ENCODE measurements around the gene CCDC138.

CCDC138 gene

DNA sequence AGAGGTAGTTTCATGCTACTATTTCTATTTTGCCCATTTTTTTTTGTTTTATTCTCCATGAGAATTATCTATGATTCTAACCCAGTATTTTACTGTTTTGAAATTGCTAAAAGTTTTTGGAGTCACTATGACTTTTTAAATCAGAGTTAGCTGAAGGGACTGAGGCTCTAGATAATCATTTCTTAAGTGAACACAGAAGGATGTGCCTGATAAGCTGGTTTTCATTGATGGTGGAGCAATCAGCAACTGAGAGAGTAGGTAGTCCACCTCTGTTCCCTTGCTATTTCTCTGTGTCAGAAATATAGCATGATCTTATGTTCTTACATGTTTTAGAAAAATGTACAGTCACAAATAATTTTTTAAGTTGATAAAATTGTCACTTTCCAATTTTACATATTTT, 59.4 kb downstream of the CCDC138 start:
- H3K36me3 ChIP-seq (ENCODE audit: insufficient read depth, low read length): peaks cover 4% of the 10 kb centered on the region; the same call in 1 of the 2 replicates
- H3K4me1 ChIP-seq (ENCODE audit: insufficient read depth, low read length): 0 out of 2 replicates have a peak, but pooled peaks cover 4% of the 10 kb centered on the region
- H3K9ac ChIP-seq (ENCODE audit: low read depth, low read length): no peak overlapping the region
- H3K9me3 ChIP-seq (ENCODE audit: control insufficient read depth, insufficient read depth, low read length): no peaks in the 10 kb centered on the region

DNA sequence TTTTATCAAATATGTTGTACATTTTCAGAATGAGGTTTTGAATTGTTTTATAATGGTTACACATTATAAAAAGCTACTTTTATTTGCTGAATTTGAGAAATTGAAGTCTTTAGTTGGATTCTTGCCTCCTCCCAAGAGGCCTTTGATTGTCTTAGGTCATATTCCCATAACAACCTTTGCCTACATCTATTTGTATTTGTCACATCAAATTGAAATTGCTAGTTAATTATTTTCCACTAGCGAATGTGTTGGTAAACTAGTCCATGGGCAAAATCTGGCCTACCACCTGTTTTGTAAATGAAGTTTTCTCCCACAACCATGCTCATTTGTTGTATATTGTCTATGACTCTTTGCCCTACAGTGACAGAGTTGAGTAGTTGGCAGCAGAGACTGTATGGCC, 60.4 kb downstream of the CCDC138 start:
- H3K4me1 ChIP-seq (ENCODE audit: insufficient read depth, low read length): 0 out of 2 replicates have a peak, but pooled peaks cover 4% of the 10 kb centered on the region
- peaks cover 9% of the 10 kb centered on the region; the same call in 1 of the 2 replicates for H3K36me3 ChIP-seq (ENCODE audit: insufficient read depth, low read length)
- H3K9me3 ChIP-seq (ENCODE audit: control insufficient read depth, insufficient read depth, low read length): no peaks in the 10 kb centered on the region
- H3K9ac ChIP-seq (ENCODE audit: low read depth, low read length): no peak overlapping the region

DNA sequence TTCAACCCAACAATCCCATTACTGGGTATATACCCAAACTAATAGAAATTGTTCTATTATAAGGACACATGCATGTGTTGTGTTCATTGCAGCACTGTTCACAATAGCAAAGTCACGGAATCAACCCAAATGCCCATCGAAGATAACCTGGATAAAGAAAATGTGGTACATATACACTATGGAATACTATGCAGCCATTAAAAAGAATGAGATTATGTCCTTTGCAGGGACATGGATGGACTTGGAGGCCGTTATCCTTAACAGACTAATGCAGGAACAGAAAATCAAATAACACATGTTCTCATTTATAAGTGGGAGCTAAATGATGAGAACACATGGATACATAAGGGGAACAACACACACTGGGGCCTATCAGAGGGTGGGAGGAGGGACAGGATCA, 65.8 kb downstream of the CCDC138 start:
- peaks cover 5% of the 10 kb centered on the region; the same call in 1 of the 2 replicates for H3K36me3 ChIP-seq (ENCODE audit: insufficient read depth, low read length)
- H3K9ac ChIP-seq (ENCODE audit: low read depth, low read length): no peak overlapping the region
- H3K4me1 ChIP-seq (ENCODE audit: insufficient read depth, low read length): 0 out of 2 replicates have a peak, but pooled peaks cover 4% of the 10 kb centered on the region
- H3K9me3 ChIP-seq (ENCODE audit: control insufficient read depth, insufficient read depth, low read length): no peaks in the 10 kb centered on the region

- 0 out of 2 replicates have a peak, but pooled peaks cover 4% of the 10 kb centered on the region for H3K4me1 ChIP-seq (ENCODE audit: insufficient read depth, low read length)
- no peaks in the 10 kb centered on the region for H3K9me3 ChIP-seq (ENCODE audit: control insufficient read depth, insufficient read depth, low read length)
- no peak overlapping the region for H3K9ac ChIP-seq (ENCODE audit: low read depth, low read length)
- H3K36me3 ChIP-seq (ENCODE audit: insufficient read depth, low read length): peaks cover 5% of the 10 kb centered on the region; the same call in 1 of the 2 replicates
Measured at GRCh38 chr2:108853421-108853820, 66.8 kb downstream of the CCDC138 start.

DNA sequence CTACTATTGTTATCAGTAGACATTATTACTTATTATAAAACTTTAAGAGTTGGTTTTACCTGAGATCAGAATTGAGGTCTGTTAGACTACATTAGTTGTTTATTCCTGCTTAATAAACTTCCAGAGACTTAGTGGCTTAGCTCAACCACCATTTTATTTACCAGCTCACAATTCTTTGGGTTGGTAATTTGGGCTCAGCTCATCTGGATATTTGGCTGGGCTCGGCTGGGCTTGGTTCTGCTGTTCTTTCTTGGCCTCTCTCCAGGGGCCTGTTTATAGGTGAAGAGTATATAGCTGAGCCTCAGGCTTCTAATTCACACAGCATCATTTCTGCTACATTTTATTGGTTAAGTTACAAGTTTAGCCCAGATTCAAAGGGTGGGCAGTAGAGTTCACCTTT, 67.9 kb downstream of the CCDC138 start:
- H3K9me3 ChIP-seq (ENCODE audit: control insufficient read depth, insufficient read depth, low read length): no peaks in the 10 kb centered on the region
- H3K9ac ChIP-seq (ENCODE audit: low read depth, low read length): no peak overlapping the region
- H3K36me3 ChIP-seq (ENCODE audit: insufficient read depth, low read length): peaks cover 5% of the 10 kb centered on the region; the same call in 1 of the 2 replicates
- H3K4me1 ChIP-seq (ENCODE audit: insufficient read depth, low read length): 0 out of 2 replicates have a peak, but pooled peaks cover under 1% of the 10 kb centered on the region

- H3K9ac ChIP-seq (ENCODE audit: low read depth, low read length): no peak overlapping the region
- no peaks in the 10 kb centered on the region for H3K9me3 ChIP-seq (ENCODE audit: control insufficient read depth, insufficient read depth, low read length)
- H3K4me1 ChIP-seq (ENCODE audit: insufficient read depth, low read length): no peaks in the 10 kb centered on the region
- H3K36me3 ChIP-seq (ENCODE audit: insufficient read depth, low read length): peaks cover 5% of the 10 kb centered on the region; the same call in 1 of the 2 replicates
Measured at GRCh38 chr2:108855194-108855593, 68.6 kb downstream of the CCDC138 start.

GRCh38 chr2:108858894-108859293, 72.3 kb downstream of the CCDC138 start:
- no peaks in the 10 kb centered on the region for H3K36me3 ChIP-seq (ENCODE audit: insufficient read depth, low read length)
- H3K9me3 ChIP-seq (ENCODE audit: control insufficient read depth, insufficient read depth, low read length): no peaks in the 10 kb centered on the region
- no peaks in the 10 kb centered on the region for H3K4me1 ChIP-seq (ENCODE audit: insufficient read depth, low read length)
- no peak overlapping the region for H3K9ac ChIP-seq (ENCODE audit: low read depth, low read length)

GRCh38 chr2:108866041-108866440, 79.5 kb downstream of the CCDC138 start:
- Histone ChIP-seq H3K36me3 (ENCODE audit: insufficient read depth, low read length) (no peaks in the 10 kb centered on the region), H3K4me1 (ENCODE audit: insufficient read depth, low read length) (no peaks in the 10 kb centered on the region), H3K9me3 (ENCODE audit: control insufficient read depth, insufficient read depth, low read length) (peaks cover 2% of the 10 kb centered on the region; the same call in 1 of the 2 replicates), H3K9ac (ENCODE audit: low read depth, low read length) (no peak overlapping the region)

DNA sequence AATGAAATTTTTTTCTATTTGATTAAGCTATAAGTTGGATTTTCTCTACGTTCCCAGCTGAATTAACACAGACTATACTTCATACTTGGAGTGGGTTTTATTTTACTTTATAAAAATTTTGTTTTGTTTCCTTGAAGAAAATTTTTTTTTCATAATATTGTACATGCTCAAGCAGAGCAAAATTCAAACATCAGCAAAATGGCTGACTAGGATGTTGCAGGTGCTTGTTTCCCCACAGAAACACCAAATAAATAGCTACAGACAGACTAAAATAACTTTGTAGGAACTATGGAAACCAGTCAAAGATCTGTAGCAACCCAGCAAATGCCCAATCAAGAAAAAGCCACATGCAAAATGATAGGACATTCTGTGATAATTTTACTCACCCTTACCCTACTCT, 82.3 kb downstream of the CCDC138 start:
- Histone ChIP-seq H3K9ac (ENCODE audit: low read depth, low read length) (no peak overlapping the region), H3K36me3 (ENCODE audit: insufficient read depth, low read length) (no peaks in the 10 kb centered on the region), H3K9me3 (ENCODE audit: control insufficient read depth, insufficient read depth, low read length) (peaks cover 2% of the 10 kb centered on the region; the same call in 1 of the 2 replicates), H3K4me1 (ENCODE audit: insufficient read depth, low read length) (no peaks in the 10 kb centered on the region)

DNA sequence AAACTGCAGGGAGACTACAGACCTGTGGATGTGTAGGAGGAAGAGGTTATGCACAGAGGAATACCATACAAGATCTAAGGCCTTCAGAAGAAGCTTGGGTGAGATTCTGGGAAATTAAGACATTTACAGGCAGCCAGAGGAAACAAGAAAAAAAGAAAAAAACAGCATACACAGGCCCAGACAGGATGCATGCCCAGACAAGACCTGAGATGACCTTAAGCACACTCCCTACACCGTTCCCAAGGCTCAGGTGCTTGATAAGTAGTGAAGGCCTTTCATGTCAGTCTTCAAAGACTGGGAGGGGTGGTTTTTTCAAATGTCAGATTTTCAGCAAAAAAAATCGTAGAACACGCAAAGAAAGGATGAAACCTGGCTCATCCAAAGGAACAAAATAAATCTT, 83.0 kb downstream of the CCDC138 start:
- Histone ChIP-seq H3K9me3 (ENCODE audit: control insufficient read depth, insufficient read depth, low read length) (peaks cover 2% of the 10 kb centered on the region; the same call in 1 of the 2 replicates), H3K9ac (ENCODE audit: low read depth, low read length) (no peak overlapping the region), H3K4me1 (ENCODE audit: insufficient read depth, low read length) (no peaks in the 10 kb centered on the region), H3K36me3 (ENCODE audit: insufficient read depth, low read length) (no peaks in the 10 kb centered on the region)

DNA sequence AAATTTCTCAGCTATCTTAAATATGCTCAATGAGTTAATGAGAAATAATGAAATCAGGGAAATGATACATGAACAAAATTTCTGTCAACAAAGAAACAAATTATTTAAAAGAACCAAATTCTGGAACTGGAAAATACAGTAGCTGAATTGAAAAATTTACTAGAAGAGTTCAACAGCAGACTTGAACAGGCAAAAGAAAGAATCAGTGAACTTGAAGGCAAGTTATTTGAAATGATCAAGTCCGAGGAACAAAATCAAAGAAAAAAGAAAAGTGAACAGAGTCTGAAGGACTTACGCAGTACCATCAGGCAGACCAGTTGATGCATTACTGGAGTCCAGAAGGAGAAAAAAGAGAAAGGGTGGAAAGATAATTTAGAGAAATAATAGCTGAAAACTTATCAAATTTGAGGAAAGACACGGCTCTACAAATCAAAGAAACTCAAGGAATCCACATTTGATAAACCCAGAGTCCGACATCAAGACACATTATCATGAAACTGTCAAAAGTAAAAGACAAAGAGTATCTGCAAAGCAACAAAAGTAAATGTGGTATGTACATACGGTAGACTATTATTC, 83.6 kb downstream of the CCDC138 start:
- Histone ChIP-seq H3K9ac (ENCODE audit: low read depth, low read length) (no peak overlapping the region), H3K9me3 (ENCODE audit: control insufficient read depth, insufficient read depth, low read length) (peaks cover 2% of the 10 kb centered on the region; the same call in 1 of the 2 replicates), H3K4me1 (ENCODE audit: insufficient read depth, low read length) (no peaks in the 10 kb centered on the region), H3K36me3 (ENCODE audit: insufficient read depth, low read length) (no peaks in the 10 kb centered on the region)

DNA sequence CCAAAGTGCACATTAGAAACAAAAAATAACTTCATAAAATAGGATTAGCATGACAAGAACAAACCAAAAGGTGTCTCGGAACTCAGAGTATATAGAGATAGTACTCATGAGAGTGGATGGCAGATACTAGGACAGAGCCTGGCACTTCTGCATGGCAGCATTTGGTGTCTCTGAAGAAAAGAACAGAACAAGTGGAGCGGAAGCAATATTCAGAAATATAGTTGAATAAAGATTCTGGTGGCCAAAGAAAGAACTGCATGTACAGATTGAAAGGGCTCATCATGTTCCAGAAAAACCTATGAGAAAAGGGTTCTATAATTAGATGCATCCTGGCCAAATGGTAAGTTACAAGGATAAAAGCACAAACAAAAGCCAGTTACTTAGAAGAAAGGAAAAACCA, 90.9 kb downstream of the CCDC138 start:
- Histone ChIP-seq H3K9ac (ENCODE audit: low read depth, low read length) (no peak overlapping the region), H3K36me3 (ENCODE audit: insufficient read depth, low read length) (no peaks in the 10 kb centered on the region), H3K9me3 (ENCODE audit: control insufficient read depth, insufficient read depth, low read length) (peaks cover 16% of the 10 kb centered on the region), H3K4me1 (ENCODE audit: insufficient read depth, low read length) (no peaks in the 10 kb centered on the region)

DNA sequence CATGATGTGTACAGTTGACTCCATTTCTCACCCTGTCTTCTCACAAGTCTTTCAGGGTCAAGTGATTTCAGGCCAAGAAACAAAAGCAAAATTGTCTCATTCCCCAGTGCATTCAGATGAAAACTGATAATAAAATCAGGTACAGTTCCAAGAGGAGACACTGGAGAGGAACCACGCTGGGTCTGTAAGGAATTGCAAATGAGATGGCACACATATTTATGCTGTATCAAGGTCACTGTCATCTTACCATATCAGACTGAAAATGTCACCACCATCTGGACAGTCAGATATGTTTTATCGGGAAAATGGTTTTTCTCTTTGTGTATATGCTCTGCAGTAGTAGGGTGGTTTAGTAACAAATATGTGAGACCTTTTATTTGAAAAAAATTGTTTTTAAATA, 91.7 kb downstream of the CCDC138 start:
- H3K9me3 ChIP-seq (ENCODE audit: control insufficient read depth, insufficient read depth, low read length): peaks cover 20% of the 10 kb centered on the region
- no peaks in the 10 kb centered on the region for H3K4me1 ChIP-seq (ENCODE audit: insufficient read depth, low read length)
- H3K36me3 ChIP-seq (ENCODE audit: insufficient read depth, low read length): no peaks in the 10 kb centered on the region
- no peak overlapping the region for H3K9ac ChIP-seq (ENCODE audit: low read depth, low read length)

GRCh38 chr2:108884619-108885018, 98.0 kb downstream of the CCDC138 start:
- H3K4me1 ChIP-seq (ENCODE audit: insufficient read depth, low read length): no peaks in the 10 kb centered on the region
- no peak overlapping the region for H3K9ac ChIP-seq (ENCODE audit: low read depth, low read length)
- H3K9me3 ChIP-seq (ENCODE audit: control insufficient read depth, insufficient read depth, low read length): peaks cover 20% of the 10 kb centered on the region
- H3K36me3 ChIP-seq (ENCODE audit: insufficient read depth, low read length): no peaks in the 10 kb centered on the region

GRCh38 chr2:108889907-108890306, 103.3 kb downstream of the CCDC138 start:
- Histone ChIP-seq H3K9me3 (ENCODE audit: control insufficient read depth, insufficient read depth, low read length) (peaks cover 2% of the 10 kb centered on the region; the same call in 1 of the 2 replicates), H3K36me3 (ENCODE audit: insufficient read depth, low read length) (no peaks in the 10 kb centered on the region), H3K9ac (ENCODE audit: low read depth, low read length) (no peak overlapping the region), H3K4me1 (ENCODE audit: insufficient read depth, low read length) (no peaks in the 10 kb centered on the region)

All from ES-I3 (cell line).